ENCODE measurements around the gene ANKRD33B.
A peak's percentile ranks its signal among the peaks of the same experiment; 100 is the strongest.
"Not testable (repeated sequence)": the region's sequence is repeated elsewhere in the genome, so short reads cannot be mapped to it uniquely, and the experiment has no call there.

The ANKRD33B gene

GRCh38 chr5:10635257-10635866 is 71.5 kb downstream of the ANKRD33B start:
- peak; percentile 73 to 79 for DNase-seq (ENCODE audit: low read depth in 2 of 2)

- DNase-seq (ENCODE audit: low read depth in 2 of 2), result peak in 1 of 2 donors; percentile 30
Measured at GRCh38 chr5:10635867-10636350, 72.0 kb downstream of the ANKRD33B start.

GRCh38 chr5:10636363-10637142 is 72.7 kb downstream of the ANKRD33B start:
- no peak for DNase-seq (ENCODE audit: low read depth in 2 of 2)

GRCh38 chr5:10637944-10638343 is 74.1 kb downstream of the ANKRD33B start:
- no peak for DNase-seq (ENCODE audit: low read depth in 2 of 2)

- not testable (repeated sequence) for DNase-seq (ENCODE audit: low read depth in 2 of 2)
Measured at GRCh38 chr5:10638723-10639122, 74.9 kb downstream of the ANKRD33B start.

- no peak for DNase-seq (ENCODE audit: low read depth in 2 of 2)
Measured at GRCh38 chr5:10639846-10640368, 76.0 kb downstream of the ANKRD33B start.

GRCh38 chr5:10642367-10642766 is 78.5 kb downstream of the ANKRD33B start:
- DNase-seq (ENCODE audit: low read depth in 2 of 2), result no peak

GRCh38 chr5:10644192-10644591 is 80.3 kb downstream of the ANKRD33B start:
- DNase-seq (ENCODE audit: low read depth in 2 of 2), result no peak

- peak in 1 of 2 donors; percentile 19 for DNase-seq (ENCODE audit: low read depth in 2 of 2)
Measured at GRCh38 chr5:10645146-10645545, 81.3 kb downstream of the ANKRD33B start.

- DNase-seq (ENCODE audit: low read depth in 2 of 2), result no peak
Measured at GRCh38 chr5:10645671-10646070, 81.8 kb downstream of the ANKRD33B start.

GRCh38 chr5:10647640-10648039 is 83.8 kb downstream of the ANKRD33B start:
- DNase-seq (ENCODE audit: low read depth in 2 of 2), result no peak

- no peak for DNase-seq (ENCODE audit: low read depth in 2 of 2)
Measured at GRCh38 chr5:10648806-10649665, 85.2 kb downstream of the ANKRD33B start.

- no peak for DNase-seq (ENCODE audit: low read depth in 2 of 2)
Measured at GRCh38 chr5:10649666-10650380, 86.0 kb downstream of the ANKRD33B start.

- no peak for DNase-seq (ENCODE audit: low read depth in 2 of 2)
Measured at GRCh38 chr5:10652151-10652550, 88.3 kb downstream of the ANKRD33B start.

GRCh38 chr5:10652606-10653005 is 88.7 kb downstream of the ANKRD33B start:
- DNase-seq (ENCODE audit: low read depth in 2 of 2), result no peak

- DNase-seq (ENCODE audit: low read depth in 2 of 2), result no peak
Measured at GRCh38 chr5:10653043-10653442, 89.2 kb downstream of the ANKRD33B start.

GRCh38 chr5:10653751-10654400 is 90.0 kb downstream of the ANKRD33B start:
- no peak for DNase-seq (ENCODE audit: low read depth in 2 of 2)

GRCh38 chr5:10654566-10654965 is 90.7 kb downstream of the ANKRD33B start:
- DNase-seq (ENCODE audit: low read depth in 2 of 2), result no peak

- DNase-seq (ENCODE audit: low read depth in 2 of 2), result no peak
Measured at GRCh38 chr5:10655161-10655971, 91.5 kb downstream of the ANKRD33B start.

All from stimulated activated CD8-positive, alpha-beta memory T cell treated with anti-CD3 and anti-CD28 coated beads, Interleukin-15, amount 100 ng/mL, for 48 hours (primary cell).